ENCODE data around the gene GNAZ. TPM values are rescaled to one million over a fixed set of nuclear protein-coding genes. Genes with fewer than 3 reads are reported as not detected.
A peak's percentile ranks its signal among the peaks of the same experiment; 100 is the strongest.

Gene GNAZ
- total RNA-seq, 1 experiment from 2014 or later = 3.4 TPM

DNA sequence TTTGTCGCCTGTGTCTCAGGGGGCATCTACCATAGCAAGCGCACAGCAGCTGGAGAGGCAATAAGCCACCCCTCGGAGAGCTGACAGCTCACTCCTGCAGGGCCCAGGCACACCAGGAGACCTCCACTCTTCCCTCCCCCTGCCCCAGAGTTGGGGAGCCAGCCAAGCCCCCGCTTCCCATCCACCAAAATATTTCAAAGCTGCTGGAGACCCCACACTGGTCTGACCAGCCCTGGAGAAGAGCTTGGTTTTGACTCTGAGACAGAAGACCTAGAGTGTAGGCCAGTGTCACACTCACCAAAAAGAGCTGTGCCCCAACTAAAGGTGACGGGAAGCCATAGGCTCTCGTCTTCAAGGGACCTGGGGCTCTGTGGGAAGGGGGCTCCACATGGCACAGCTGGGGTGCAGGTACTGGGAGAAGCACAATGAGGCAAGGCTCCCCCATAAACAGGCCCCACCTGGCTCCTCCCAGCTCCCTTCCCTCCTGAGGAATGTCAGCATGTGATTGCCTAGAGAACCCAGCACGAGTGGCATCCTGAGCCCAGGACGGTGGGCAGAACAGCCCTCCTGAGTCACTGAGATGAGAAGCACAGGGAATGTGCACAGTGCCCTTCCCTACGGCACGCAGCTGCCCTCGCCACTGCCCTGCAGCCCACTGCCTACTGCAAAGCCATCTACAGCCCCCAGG, 5.8 kb upstream of the GNAZ start:
- no peak for DNase-seq (ENCODE audit: low spot score)

- no peak for DNase-seq (ENCODE audit: low spot score)
These were observed 5.3 kb upstream of the GNAZ start for GRCh38 chr22:23065069-23065451.

GRCh38 chr22:23065495-23066122, 4.7 kb upstream of the GNAZ start:
- DNase-seq (ENCODE audit: low spot score) = no peak

DNA sequence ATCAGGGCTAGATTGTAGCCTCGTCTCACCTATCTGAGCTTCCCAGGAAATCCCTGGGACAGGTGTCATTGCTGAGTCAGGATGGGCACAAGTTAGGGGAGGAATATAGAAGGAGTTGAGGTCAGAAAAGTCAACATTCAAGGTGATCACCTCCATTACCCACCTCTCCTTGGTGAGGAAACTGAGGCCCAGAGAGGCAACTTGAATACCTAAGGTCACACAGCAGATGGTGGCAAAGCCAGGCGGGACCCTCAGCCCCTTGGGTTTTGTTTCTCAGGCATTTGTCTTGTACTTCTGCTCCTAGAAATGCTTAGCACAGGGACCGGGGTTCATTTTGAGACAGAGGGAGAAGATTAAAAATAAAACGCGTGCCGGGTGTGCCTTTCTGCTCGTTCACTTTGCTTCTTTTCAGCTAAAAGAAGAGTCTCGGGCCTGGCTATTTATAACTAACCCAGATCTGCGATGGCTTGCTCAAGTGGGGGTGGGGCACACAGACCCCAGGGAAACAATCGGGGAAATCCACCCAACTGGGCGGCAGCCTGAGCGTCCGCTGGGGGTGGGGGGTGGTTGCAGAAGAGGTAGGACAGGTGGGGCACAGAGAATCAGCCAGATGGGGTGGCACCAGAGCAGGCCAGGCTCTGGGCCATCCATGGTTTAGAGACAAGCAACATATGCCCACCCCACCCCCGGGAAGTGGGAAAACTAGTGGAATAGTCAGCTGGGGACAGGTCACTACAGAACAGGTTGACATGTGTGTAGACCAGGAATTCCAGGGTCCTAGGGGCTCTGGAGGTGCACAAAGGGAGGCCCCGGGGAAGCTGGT, 3.9 kb upstream of the GNAZ start:
- DNase-seq (ENCODE audit: low spot score) = no peak

DNA sequence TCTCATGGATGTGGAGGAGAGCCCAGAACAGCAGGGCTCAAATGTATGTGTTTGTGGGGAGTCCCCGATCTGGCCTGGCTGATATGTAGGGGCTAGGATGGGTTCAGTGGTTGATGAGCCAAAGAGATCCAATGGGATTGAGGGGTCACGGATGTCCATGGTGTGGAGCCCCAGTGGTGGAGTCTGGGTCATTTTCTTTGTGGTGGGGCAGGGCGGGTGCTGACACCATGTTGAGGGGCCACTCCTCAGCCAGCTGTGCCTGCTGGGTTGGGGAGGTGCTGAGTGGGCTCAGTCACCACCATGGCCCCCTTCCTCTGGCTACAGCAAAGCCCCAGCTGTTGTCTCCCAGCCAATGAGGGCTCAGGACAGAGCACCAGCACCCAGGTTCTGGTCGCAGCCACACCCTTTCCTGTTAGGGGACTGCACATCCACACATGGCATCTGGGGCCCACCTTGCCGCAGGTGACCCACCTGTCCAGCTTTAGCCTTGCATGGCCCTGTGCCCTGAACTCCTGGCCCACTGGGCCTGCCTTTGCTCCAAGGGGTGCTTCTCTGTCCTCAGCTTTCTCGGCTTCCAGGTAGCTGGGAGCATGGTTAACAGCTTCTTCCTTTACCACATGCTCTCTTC, 3.2 kb upstream of the GNAZ start:
- no peak for DNase-seq (ENCODE audit: low spot score)

GRCh38 chr22:23067691-23068090, 2.6 kb upstream of the GNAZ start:
- DNase-seq (ENCODE audit: low spot score) = no peak

GRCh38 chr22:23068096-23068831, 2.1 kb upstream of the GNAZ start:
- DNase-seq (ENCODE audit: low spot score) = no peak

DNA sequence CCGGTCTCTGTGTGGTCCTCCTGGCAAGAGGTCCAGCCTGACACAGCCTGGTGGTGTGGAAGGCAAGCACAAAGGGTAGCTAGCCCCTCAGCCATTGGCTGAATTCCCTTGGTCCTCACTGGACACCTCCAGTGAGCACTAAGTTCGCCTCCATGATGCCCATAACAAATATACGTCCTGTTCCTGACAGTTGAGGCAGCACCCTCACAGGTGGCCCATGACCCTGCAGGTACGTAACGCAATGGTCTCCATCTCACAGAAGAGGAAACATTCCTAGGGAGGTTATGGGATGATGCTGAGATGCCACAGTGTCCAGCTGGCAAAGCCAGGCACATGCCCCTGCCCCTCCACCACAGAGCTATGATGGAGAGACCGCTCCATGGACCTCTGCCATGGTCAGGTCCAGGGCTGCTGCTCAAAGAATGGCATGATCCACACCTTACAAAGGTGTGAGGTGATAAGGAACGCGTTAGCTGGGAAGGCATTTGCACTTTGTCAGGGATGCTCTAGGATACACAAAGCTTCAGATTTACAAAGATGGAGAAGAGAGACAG, 1.4 kb upstream of the GNAZ start:
- no peak for DNase-seq (ENCODE audit: low spot score)

DNA sequence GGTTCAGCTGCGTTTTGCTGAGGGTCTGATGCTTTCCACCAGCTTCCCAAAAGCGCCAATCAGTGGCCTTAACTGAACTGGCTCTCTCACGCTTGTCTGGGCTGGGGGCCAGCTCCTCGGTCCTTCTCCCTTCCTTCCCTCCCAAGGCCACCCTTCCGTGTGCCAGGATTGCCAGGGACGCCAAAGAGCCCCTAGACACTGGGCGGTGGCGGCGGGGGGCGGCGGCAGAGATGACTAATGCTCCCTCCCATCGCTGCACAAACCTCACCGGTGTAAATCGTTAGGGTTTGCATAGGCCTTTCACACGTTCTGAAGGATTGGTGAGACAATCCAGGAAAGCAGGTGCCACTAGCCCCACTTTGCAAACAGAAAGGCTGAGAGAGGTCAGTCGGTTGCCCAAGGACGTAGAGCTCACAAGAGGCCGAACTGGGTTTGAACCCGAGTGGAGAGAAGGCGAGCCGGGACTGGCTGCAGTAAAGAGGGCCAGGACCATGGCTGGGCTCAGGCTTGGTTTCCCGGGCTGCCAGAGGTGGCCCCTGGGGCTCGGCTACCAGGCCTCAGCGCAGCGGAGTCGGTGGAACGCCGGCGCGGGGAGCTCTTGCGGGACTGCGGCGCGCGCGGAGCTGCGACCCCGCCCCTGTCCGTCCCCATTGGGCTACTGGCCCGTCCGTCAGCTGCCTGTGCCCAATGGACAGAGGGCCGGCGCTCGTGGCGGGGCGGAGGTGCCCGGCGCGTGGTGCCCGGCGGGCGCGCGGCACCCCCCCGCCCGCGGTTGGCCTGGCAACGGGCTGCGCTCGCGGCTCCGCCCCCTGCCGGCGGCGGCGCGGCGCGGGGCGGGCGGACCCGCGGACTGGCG, 589 bp upstream of the GNAZ start:
- peak; percentile 66 for DNase-seq (ENCODE audit: low spot score)

GRCh38 chr22:23071230-23072076, 1.1 kb downstream of the GNAZ start:
- DNase-seq (ENCODE audit: low spot score) = no peak

DNA sequence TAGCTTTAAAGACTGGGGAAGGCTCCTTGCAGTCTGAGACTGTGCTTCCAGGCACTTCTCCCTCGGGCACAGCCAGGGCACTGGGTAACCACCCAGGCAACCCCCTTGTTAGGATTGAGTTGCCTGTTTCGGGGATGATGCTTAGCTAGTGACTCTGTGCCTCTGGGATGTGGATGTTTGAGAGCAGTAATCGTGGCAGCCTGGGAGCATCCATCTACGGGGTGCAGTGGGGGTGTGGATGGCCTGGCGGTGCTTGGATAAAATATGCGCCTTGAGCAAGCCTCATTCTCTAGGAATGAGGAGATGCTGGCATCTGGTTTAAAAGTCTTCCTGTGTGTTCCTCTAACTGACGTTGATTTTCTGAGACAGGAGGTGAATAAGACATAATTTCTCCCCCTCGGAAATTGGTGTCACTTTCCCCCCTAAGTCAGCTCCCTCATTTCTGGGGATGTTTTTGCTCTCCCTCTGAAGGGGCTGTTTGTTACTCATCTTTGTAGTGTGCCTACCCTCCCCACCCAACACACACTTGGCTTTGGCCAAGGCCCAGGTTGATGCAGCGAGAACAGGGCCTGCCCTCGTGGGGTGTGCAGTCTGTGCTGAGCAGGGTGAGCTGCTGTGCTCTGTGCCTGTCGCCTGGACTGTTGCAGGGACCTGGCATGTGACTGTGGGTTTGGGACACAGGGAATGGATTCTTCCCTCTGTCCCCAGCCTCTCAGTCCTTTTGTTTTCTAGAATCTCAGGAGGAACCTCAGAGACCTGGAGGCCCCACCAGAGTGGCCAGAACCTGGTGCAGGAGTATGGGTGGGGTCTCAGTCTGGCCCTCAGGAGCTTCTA, 2.0 kb downstream of the GNAZ start:
- no peak for DNase-seq (ENCODE audit: low spot score)

GRCh38 chr22:23072911-23073491, 2.7 kb downstream of the GNAZ start:
- no peak for DNase-seq (ENCODE audit: low spot score)

DNA sequence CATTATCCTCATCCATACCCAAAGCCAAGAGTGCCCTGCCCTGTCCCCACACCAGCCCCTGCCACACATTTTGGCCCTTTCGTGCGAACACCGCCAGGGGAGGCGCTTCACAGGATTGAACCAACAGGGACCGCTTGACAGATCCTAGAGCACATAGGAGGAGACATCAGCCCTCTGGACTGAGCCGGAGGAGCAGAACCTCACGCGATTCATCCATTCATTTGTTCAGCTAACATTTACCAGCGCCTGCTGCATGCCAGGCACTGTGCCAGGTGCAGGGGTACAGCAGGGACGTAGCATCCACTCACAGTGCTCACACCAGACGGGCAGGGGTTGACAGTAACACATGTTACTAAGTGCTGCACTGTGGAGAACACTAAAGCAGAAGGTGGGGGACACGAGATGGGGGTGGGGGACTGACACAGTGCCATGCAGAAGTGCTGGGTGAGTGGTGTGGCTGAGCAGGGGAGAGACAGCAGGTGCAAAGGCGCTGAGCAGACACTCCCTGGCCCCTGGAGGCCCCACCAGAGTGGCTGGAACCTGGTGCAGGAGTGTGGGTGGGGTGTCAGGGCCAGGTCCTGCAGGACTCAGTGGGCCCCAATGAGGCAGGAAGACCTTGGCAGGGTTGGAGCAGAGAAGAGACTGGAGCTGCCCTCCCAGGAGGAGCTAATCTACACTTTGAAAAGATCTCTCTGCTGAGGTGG, 3.4 kb downstream of the GNAZ start:
- DNase-seq (ENCODE audit: low spot score) = no peak

DNA sequence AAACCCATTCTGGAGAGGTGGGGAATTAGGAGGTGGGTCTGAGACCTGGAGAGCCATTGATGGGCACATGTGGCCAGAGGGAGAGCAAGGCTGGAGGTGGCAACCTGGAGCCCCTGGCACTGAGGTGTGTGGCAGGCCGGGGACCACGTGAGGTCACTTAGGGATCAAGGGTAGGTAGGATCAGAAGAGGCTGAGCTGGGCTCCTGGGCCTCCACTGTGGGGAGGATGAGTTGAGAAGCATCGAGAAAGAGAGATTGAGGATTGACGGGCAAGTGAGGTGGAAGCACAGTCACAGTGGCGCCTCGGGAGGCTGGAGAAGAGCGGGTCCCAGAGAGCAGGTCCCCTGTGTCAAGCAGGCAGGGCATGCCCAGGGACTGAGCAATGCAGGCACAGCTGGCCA, 4.1 kb downstream of the GNAZ start:
- no peak for DNase-seq (ENCODE audit: low spot score)

DNA sequence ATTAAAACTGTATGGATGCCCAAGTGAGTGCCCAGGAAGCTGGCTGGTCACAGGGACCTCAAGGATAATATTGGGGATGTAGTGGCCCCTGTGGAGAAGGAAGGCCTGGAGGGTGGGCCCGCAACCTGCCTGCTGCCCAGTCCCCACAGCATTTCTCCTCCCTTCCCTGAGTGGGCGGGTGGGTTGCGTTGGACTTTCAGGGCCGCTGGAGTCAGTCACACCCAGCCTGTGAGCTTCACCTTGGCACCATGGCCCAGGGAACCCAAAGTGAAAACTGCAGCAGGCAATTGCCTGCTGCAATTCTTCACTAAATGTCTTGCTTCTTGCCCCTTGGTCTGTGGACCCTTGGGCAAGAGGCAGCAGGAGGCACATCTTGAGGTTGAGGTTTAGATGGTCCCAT, 4.7 kb downstream of the GNAZ start:
- DNase-seq (ENCODE audit: low spot score) = no peak

DNA sequence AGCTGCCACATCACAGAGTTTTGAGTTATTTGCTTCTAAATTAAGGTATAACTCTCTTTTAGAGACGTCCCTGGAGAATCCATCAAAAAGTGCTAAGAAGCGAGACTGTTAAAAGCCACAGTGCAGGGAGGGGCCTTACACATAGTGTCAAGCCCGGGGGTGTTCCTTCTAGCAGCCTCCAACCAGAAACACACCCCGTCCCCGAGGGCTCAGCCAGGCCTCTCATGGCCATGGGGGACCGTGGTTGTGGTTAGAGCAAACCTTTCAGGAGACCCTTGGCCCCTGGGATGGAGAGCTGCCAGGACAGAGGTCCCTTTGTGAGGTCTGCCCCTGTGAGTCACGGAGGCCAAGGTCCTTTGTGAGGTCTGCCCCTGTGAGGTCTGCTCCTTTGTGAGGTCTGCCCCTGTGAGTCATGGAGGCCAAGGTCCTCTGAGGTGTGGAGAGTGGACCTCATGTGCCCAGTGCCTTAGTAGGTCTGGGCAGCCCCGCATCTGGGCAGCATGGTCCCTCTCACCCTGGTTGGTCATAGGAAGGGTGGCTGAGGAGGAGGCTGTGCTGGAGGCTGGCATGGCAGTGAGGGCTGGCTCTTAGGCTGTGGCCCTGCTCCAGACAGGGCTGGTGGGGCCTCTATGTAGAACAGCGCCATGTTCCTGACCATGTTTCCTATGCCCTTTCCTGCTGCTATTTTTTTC, 5.4 kb downstream of the GNAZ start:
- no peak for DNase-seq (ENCODE audit: low spot score)
